ENCODE measurements around the gene FRY. TPM values are rescaled to one million over a fixed set of nuclear protein-coding genes. Genes with fewer than 3 reads are reported as not detected.

The FRY gene
- polyA plus RNA-seq, 3 donors from 2014 or later = 1.4 to 2.8 (median 1.4) TPM

- H3K4me3 Mint-ChIP-seq = no peak overlapping the region
- H3K27me3 Mint-ChIP-seq (ENCODE audit: low read depth in 3 of 3) = no peaks in the 10 kb centered on the region
- H3K9me3 Mint-ChIP-seq = no peaks in the 10 kb centered on the region
- no peak overlapping the region for H3K27ac Mint-ChIP-seq
- DNase-seq = no peak
- no peaks in the 10 kb centered on the region for H3K36me3 Mint-ChIP-seq
- H3K4me1 Mint-ChIP-seq = no peaks in the 10 kb centered on the region
Observed at GRCh38 chr13:32023698-32024097, 7.9 kb upstream of the FRY start.

GRCh38 chr13:32024750-32025149 is 6.8 kb upstream of the FRY start:
- no peaks in the 10 kb centered on the region for H3K9me3 Mint-ChIP-seq
- H3K36me3 Mint-ChIP-seq = no peaks in the 10 kb centered on the region
- no peaks in the 10 kb centered on the region for H3K27me3 Mint-ChIP-seq (ENCODE audit: low read depth in 3 of 3)
- H3K4me3 Mint-ChIP-seq = no peak overlapping the region
- no peak for DNase-seq
- H3K27ac Mint-ChIP-seq = no peak overlapping the region
- H3K4me1 Mint-ChIP-seq = no peaks in the 10 kb centered on the region

- DNase-seq = no peak
- Mint-ChIP-seq H3K9me3 (no peaks in the 10 kb centered on the region), H3K4me3 (no peak overlapping the region), H3K36me3 (no peaks in the 10 kb centered on the region), H3K27ac (no peak overlapping the region), H3K27me3 (ENCODE audit: low read depth in 3 of 3) (peaks cover 0 to under 1% (median 0%) of the 10 kb centered on the region in 3 donors), H3K4me1 (peaks cover 3 to 5% of the 10 kb centered on the region in 2 donors)
Observed at GRCh38 chr13:32025730-32026129, 5.8 kb upstream of the FRY start.

- Mint-ChIP-seq H3K4me1 (peaks cover 9 to 13% of the 10 kb centered on the region in 2 donors), H3K4me3 (no peak overlapping the region), H3K27ac (no peak overlapping the region), H3K27me3 (ENCODE audit: low read depth in 3 of 3) (peaks cover 0 to 1% (median 0%) of the 10 kb centered on the region in 3 donors), H3K36me3 (no peaks in the 10 kb centered on the region), H3K9me3 (no peaks in the 10 kb centered on the region)
- no peak for DNase-seq
Observed at GRCh38 chr13:32026623-32027022, 5.0 kb upstream of the FRY start.

GRCh38 chr13:32028711-32029110 is 2.9 kb upstream of the FRY start:
- H3K9me3 Mint-ChIP-seq = no peaks in the 10 kb centered on the region
- peaks cover 14 to 25% of the 10 kb centered on the region in 2 donors for H3K4me1 Mint-ChIP-seq
- H3K27me3 Mint-ChIP-seq (ENCODE audit: low read depth in 3 of 3) = peaks cover 0 to 1% (median 0%) of the 10 kb centered on the region in 3 donors
- DNase-seq = no peak
- no peak overlapping the region for H3K4me3 Mint-ChIP-seq
- H3K27ac Mint-ChIP-seq = no peak overlapping the region
- H3K36me3 Mint-ChIP-seq = no peaks in the 10 kb centered on the region

GRCh38 chr13:32029684-32030083 is 1.9 kb upstream of the FRY start:
- H3K4me1 Mint-ChIP-seq = peaks cover 14 to 25% of the 10 kb centered on the region in 2 donors
- no peaks in the 10 kb centered on the region for H3K36me3 Mint-ChIP-seq
- no peak overlapping the region for H3K4me3 Mint-ChIP-seq
- H3K9me3 Mint-ChIP-seq = no peaks in the 10 kb centered on the region
- DNase-seq = no peak
- no peak overlapping the region for H3K27ac Mint-ChIP-seq
- H3K27me3 Mint-ChIP-seq (ENCODE audit: low read depth in 3 of 3) = peaks cover 0 to 2% (median 1%) of the 10 kb centered on the region in 3 donors

GRCh38 chr13:32031815-32032370 is 319 bp downstream of the FRY start:
- Mint-ChIP-seq H3K27ac (peak overlapping the region; percentile 34 to 85 (median 76)), H3K36me3 (no peaks in the 10 kb centered on the region), H3K4me3 (peak overlapping the region; percentile 86 to 95 (median 92)), H3K27me3 (ENCODE audit: low read depth in 3 of 3) (peaks cover 0 to 3% (median 1%) of the 10 kb centered on the region in 3 donors), H3K9me3 (no peaks in the 10 kb centered on the region), H3K4me1 (peaks cover 24 to 38% of the 10 kb centered on the region in 2 donors)
- DNase-seq = no peak

- DNase-seq = no peak
- Mint-ChIP-seq H3K9me3 (no peaks in the 10 kb centered on the region), H3K36me3 (no peaks in the 10 kb centered on the region), H3K27me3 (ENCODE audit: low read depth in 3 of 3) (peaks cover 0 to 3% (median 1%) of the 10 kb centered on the region in 3 donors), H3K4me1 (peaks cover 25 to 40% of the 10 kb centered on the region in 2 donors), H3K4me3 (peak overlapping the region in 4 of 5 donors; percentile 4 to 56 (median 32)), H3K27ac (no peak overlapping the region)
Observed at GRCh38 chr13:32032759-32033158, 1.2 kb downstream of the FRY start.

- H3K27me3 Mint-ChIP-seq (ENCODE audit: low read depth in 3 of 3) = peaks cover 0 to 3% (median 1%) of the 10 kb centered on the region in 3 donors
- no peak overlapping the region for H3K4me3 Mint-ChIP-seq
- H3K27ac Mint-ChIP-seq = no peak overlapping the region
- H3K36me3 Mint-ChIP-seq = no peaks in the 10 kb centered on the region
- H3K4me1 Mint-ChIP-seq = peaks cover 25 to 40% of the 10 kb centered on the region in 2 donors
- no peak for DNase-seq
- no peaks in the 10 kb centered on the region for H3K9me3 Mint-ChIP-seq
Observed at GRCh38 chr13:32033744-32034143, 2.2 kb downstream of the FRY start.

GRCh38 chr13:32035716-32036115 is 4.1 kb downstream of the FRY start:
- DNase-seq = no peak
- H3K4me3 Mint-ChIP-seq = no peak overlapping the region
- peaks cover 22 to 35% of the 10 kb centered on the region in 2 donors for H3K4me1 Mint-ChIP-seq
- peaks cover 0 to 3% (median 1%) of the 10 kb centered on the region in 3 donors for H3K27me3 Mint-ChIP-seq (ENCODE audit: low read depth in 3 of 3)
- H3K36me3 Mint-ChIP-seq = no peaks in the 10 kb centered on the region
- H3K9me3 Mint-ChIP-seq = no peaks in the 10 kb centered on the region
- peak overlapping the region in 1 of 6 donors; percentile 31 for H3K27ac Mint-ChIP-seq

GRCh38 chr13:32036126-32036695 is 4.6 kb downstream of the FRY start:
- H3K4me3 Mint-ChIP-seq = peak overlapping the region in 4 of 5 donors; percentile 6 to 68 (median 34)
- H3K27me3 Mint-ChIP-seq (ENCODE audit: low read depth in 3 of 3) = peaks cover 0 to 3% (median 0%) of the 10 kb centered on the region in 3 donors
- H3K9me3 Mint-ChIP-seq = no peaks in the 10 kb centered on the region
- DNase-seq = no peak
- peak overlapping the region in 3 of 6 donors; percentile 15 to 31 (median 15) for H3K27ac Mint-ChIP-seq
- H3K4me1 Mint-ChIP-seq = peaks cover 19 to 30% of the 10 kb centered on the region in 2 donors
- H3K36me3 Mint-ChIP-seq = no peaks in the 10 kb centered on the region

GRCh38 chr13:32036757-32037156 is 5.2 kb downstream of the FRY start:
- Mint-ChIP-seq H3K27ac (peak overlapping the region in 2 of 6 donors; percentile 15 to 23), H3K27me3 (ENCODE audit: low read depth in 3 of 3) (peaks cover 0 to 3% (median 0%) of the 10 kb centered on the region in 3 donors), H3K4me1 (peaks cover 14 to 26% of the 10 kb centered on the region in 2 donors), H3K9me3 (no peaks in the 10 kb centered on the region), H3K36me3 (no peaks in the 10 kb centered on the region), H3K4me3 (peak overlapping the region; percentile 5 to 68 (median 24))
- DNase-seq = no peak

- H3K27ac Mint-ChIP-seq = no peak overlapping the region
- H3K4me1 Mint-ChIP-seq = peaks cover 10 to 19% of the 10 kb centered on the region in 2 donors
- no peaks in the 10 kb centered on the region for H3K9me3 Mint-ChIP-seq
- H3K4me3 Mint-ChIP-seq = no peak overlapping the region
- no peak for DNase-seq
- peaks cover 0 to 3% (median 2%) of the 10 kb centered on the region in 3 donors for H3K27me3 Mint-ChIP-seq (ENCODE audit: low read depth in 3 of 3)
- H3K36me3 Mint-ChIP-seq = no peaks in the 10 kb centered on the region
Observed at GRCh38 chr13:32037471-32037870, 5.9 kb downstream of the FRY start.

GRCh38 chr13:32038343-32038742 is 6.8 kb downstream of the FRY start:
- H3K27me3 Mint-ChIP-seq (ENCODE audit: low read depth in 3 of 3) = peaks cover 0 to 3% (median 2%) of the 10 kb centered on the region in 3 donors
- H3K4me3 Mint-ChIP-seq = no peak overlapping the region
- H3K36me3 Mint-ChIP-seq = peaks cover 0 to 4% (median 4%) of the 10 kb centered on the region in 3 donors
- no peak for DNase-seq
- H3K4me1 Mint-ChIP-seq = peaks cover 10 to 15% of the 10 kb centered on the region in 2 donors
- no peaks in the 10 kb centered on the region for H3K9me3 Mint-ChIP-seq
- H3K27ac Mint-ChIP-seq = no peak overlapping the region

All from immature natural killer cell (primary cell).